H1 (cell line): ENCODE measurements around the gene DUSP10. TPM values are rescaled to one million over a fixed set of nuclear protein-coding genes. Genes with fewer than 3 reads are reported as not detected.

Experiments used
- CTCF ChIA-PET: fragments of 300-600 bp; sonication (Branson Sonifier 250); formaldehyde crosslinking; loops from one replicate; lab custom pipeline; 2021; ENCODE audit not compliant: partially characterized antibody; lab: Charles Lee
- POLR2A ChIA-PET: fragments of 300-600 bp; sonication (Branson Sonifier 250); formaldehyde crosslinking; loops from one replicate; lab custom pipeline; 2021; ENCODE audit warnings: inconsistent platforms; ENCODE audit not compliant: partially characterized antibody; lab: Charles Lee
- DNase-seq, 2 experiments: peaks; one replicate each; pipeline versions ENCODE4 v3.0.0 to v3.0.0-alpha.2; 2010 to 2022; ENCODE audit warnings: low spot score in 2 of 2, low read depth in 1 of 2, mixed read lengths in 1 of 2
- FAIRE-seq: peaks from 2 replicates; lab custom pipeline; 2011; peaks lifted over from hg19 to GRCh38; lab: Jason Lieb, UNC
- H2AFZ ChIP-seq: 2 replicates; pipeline ENCODE4 v1.8.1; 2012; ENCODE audit warnings: low read length, inconsistent platforms
- H2AK5ac ChIP-seq: 2 replicates; pipeline ENCODE4 v1.6.1; 2013; ENCODE audit warnings: low read depth, low read length
- H2BK120ac ChIP-seq: replicated peaks from 2 replicates; pipeline ENCODE3; 2013; ENCODE audit warnings: low read depth, low read length, inconsistent platforms
- H2BK12ac ChIP-seq: 2 replicates; pipeline ENCODE4 v1.6.1; 2013; ENCODE audit warnings: low read depth, low read length
- H2BK15ac ChIP-seq: 2 replicates; pipeline ENCODE4 v1.6.1; 2013; ENCODE audit warnings: low read length
- H2BK20ac ChIP-seq: 2 replicates; pipeline ENCODE4 v1.6.1; 2013; ENCODE audit warnings: low read length
- H2BK5ac ChIP-seq: 2 replicates; pipeline ENCODE4 v1.6.1; 2013; ENCODE audit warnings: low read depth, low read length
- H3K14ac ChIP-seq: 2 replicates; pipeline ENCODE4 v1.6.1; 2013; ENCODE audit warnings: inconsistent platforms; ENCODE audit not compliant: insufficient read length
- H3K18ac ChIP-seq: 2 replicates; pipeline ENCODE4 v1.6.1; 2013; ENCODE audit warnings: low read length; ENCODE audit errors: extremely low read depth
- H3K23ac ChIP-seq: 2 replicates; pipeline ENCODE4 v1.6.1; 2013; ENCODE audit warnings: inconsistent platforms; ENCODE audit not compliant: insufficient read length
- H3K23me2 ChIP-seq: 2 replicates; pipeline ENCODE4 v1.6.1; 2013; ENCODE audit warnings: low read depth, low read length
- H3K27ac ChIP-seq: 2 replicates; pipeline ENCODE4 v1.6.1; 2011; ENCODE audit warnings: low read depth, low read length, inconsistent platforms
- H3K27me3 ChIP-seq, 4 experiments: replicated peaks in 1 of 4; 1 replicate in 1 of 4; 2 replicates in 3 of 4; pipeline versions ENCODE4 v1.6.1 to v1.8.1; 2011 to 2013; ENCODE audit warnings: low read length in 3 of 4, mild to moderate bottlenecking in 3 of 4, inconsistent platforms in 2 of 4, mixed read lengths in 2 of 4, moderate library complexity in 1 of 4; ENCODE audit not compliant: control insufficient read depth in 3 of 4, insufficient read depth in 3 of 4; ENCODE audit errors: extremely low read depth in 1 of 4
- H3K36me3 ChIP-seq, 4 experiments: 2 replicates each; pipeline versions ENCODE4 v1.6.1 to v1.8.1; 2011 to 2013; ENCODE audit warnings: mild to moderate bottlenecking in 4 of 4, low read length in 3 of 4, moderate library complexity in 2 of 4, control low read depth in 1 of 4, inconsistent platforms in 1 of 4; ENCODE audit not compliant: insufficient read depth in 4 of 4, control insufficient read depth in 2 of 4
- H3K4ac ChIP-seq: replicated peaks from 2 replicates; pipeline ENCODE3; 2013; ENCODE audit warnings: low read length, low read depth, mixed read lengths, inconsistent platforms; ENCODE audit not compliant: insufficient read length
- H3K4me1 ChIP-seq, 4 experiments: replicated peaks in 1 of 4; 1 replicate in 1 of 4; 2 replicates in 3 of 4; pipeline versions ENCODE4 v1.6.1 to v1.8.1; 2011 to 2013; ENCODE audit warnings: low read length in 3 of 4, inconsistent platforms in 2 of 4, mixed read lengths in 1 of 4; ENCODE audit not compliant: insufficient read depth in 4 of 4, control insufficient read depth in 3 of 4
- H3K4me2 ChIP-seq, 2 experiments: 2 replicates each; pipeline versions ENCODE4 v1.6.1 to v1.8.1; 2011 to 2013; ENCODE audit warnings: low read depth in 2 of 2, low read length in 2 of 2, control low read depth in 1 of 2, inconsistent platforms in 1 of 2, mild to moderate bottlenecking in 1 of 2; ENCODE audit not compliant: insufficient read depth in 1 of 2
- H3K4me3 ChIP-seq, 4 experiments: fragments of 200-600, 300-600 bp in 1 of 4; sonication (generic), shearing (Covaris generic), sonication (Bioruptor Twin) in 1 of 4; 2 replicates each; pipeline versions ENCODE4 v1.5.1 to v1.8.1; 2011 to 2016; ENCODE audit warnings: low read length in 4 of 4, low read depth in 3 of 4, control low read depth in 2 of 4, inconsistent platforms in 2 of 4, mild to moderate bottlenecking in 2 of 4, mixed read lengths in 1 of 4, moderate library complexity in 1 of 4; ENCODE audit not compliant: insufficient read depth in 2 of 4; ENCODE audit errors: extremely low read depth in 1 of 4
- H3K56ac ChIP-seq: replicated peaks from 2 replicates; pipeline ENCODE3; 2013; ENCODE audit warnings: low read depth, mild to moderate bottlenecking, mixed read lengths, low read length, inconsistent platforms; ENCODE audit not compliant: insufficient read length
- H3K79me1 ChIP-seq: 2 replicates; pipeline ENCODE4 v1.6.1; 2013; ENCODE audit warnings: low read depth, low read length, control low read depth
- H3K79me2 ChIP-seq, 2 experiments: 2 replicates each; pipeline versions ENCODE4 v1.6.1 to v1.8.1; 2012 to 2013; ENCODE audit warnings: low read length in 2 of 2, mild to moderate bottlenecking in 2 of 2, inconsistent platforms in 1 of 2; ENCODE audit not compliant: insufficient read depth in 2 of 2, control insufficient read depth in 1 of 2
- H3K9ac ChIP-seq, 4 experiments: replicated peaks in 1 of 4; 1 replicate in 1 of 4; 2 replicates in 3 of 4; pipeline versions ENCODE4 v1.6.1 to v1.8.1; 2011 to 2013; ENCODE audit warnings: low read depth in 3 of 4, low read length in 3 of 4, control low read depth in 2 of 4, mild to moderate bottlenecking in 2 of 4, moderate library complexity in 2 of 4, inconsistent platforms in 1 of 4; ENCODE audit errors: extremely low read depth in 1 of 4
- H3K9me3 ChIP-seq, 2 experiments: 2 replicates each; pipeline versions ENCODE4 v1.6.1 to v1.8.1; 2012 to 2013; ENCODE audit warnings: mild to moderate bottlenecking in 2 of 2, moderate library complexity in 2 of 2, control low read depth in 1 of 2, inconsistent platforms in 1 of 2, low read depth in 1 of 2, low read length in 1 of 2, mixed read lengths in 1 of 2; ENCODE audit not compliant: insufficient read depth in 2 of 2
- H4K20me1 ChIP-seq, 2 experiments: replicated peaks in 1 of 2; 2 replicates each; pipeline versions ENCODE3 to v1.8.1; 2011 to 2013; ENCODE audit warnings: inconsistent platforms in 2 of 2, low read length in 2 of 2, mild to moderate bottlenecking in 1 of 2; ENCODE audit not compliant: insufficient read depth in 2 of 2, control insufficient read depth in 1 of 2
- H4K5ac ChIP-seq: 2 replicates; pipeline ENCODE4 v1.6.1; 2013; ENCODE audit warnings: low read length, low read depth, mixed read lengths, inconsistent platforms; ENCODE audit not compliant: insufficient read length
- H4K8ac ChIP-seq: 2 replicates; pipeline ENCODE4 v1.8.0; 2013; ENCODE audit warnings: mild to moderate bottlenecking, moderate library complexity, low read length, inconsistent platforms; ENCODE audit not compliant: insufficient read depth; ENCODE audit errors: extremely low read depth
- H4K91ac ChIP-seq: replicated peaks from 2 replicates; pipeline ENCODE3; 2013; ENCODE audit warnings: low read length, mixed read lengths, inconsistent platforms; ENCODE audit not compliant: insufficient read length
- ATF3 ChIP-seq: IDR thresholded peaks from 2 replicates; pipeline ENCODE4 v1.6.1; 2011; ENCODE audit warnings: low read depth, mild to moderate bottlenecking, low read length; ENCODE audit not compliant: insufficient read depth
- JUND ChIP-seq: IDR thresholded peaks from 2 replicates; pipeline ENCODE4 v1.6.1; 2011; ENCODE audit warnings: mild to moderate bottlenecking, improper control_type of control experiment, low read length
- TEAD4 ChIP-seq: IDR thresholded peaks from 2 replicates; pipeline ENCODE4 v1.6.1; 2012; ENCODE audit warnings: low read depth, low read length, inconsistent platforms, mixed read lengths
- WGBS, 2 experiments: shearing (Covaris generic) in 1 of 2; methylation state at CpG; one replicate each; pipeline versions ENCODE4 v1.1.6 to v1.1.7; 2013 to 2015; ENCODE audit warnings: low lambda C conversion rate in 2 of 2, mixed read lengths in 2 of 2, inconsistent platforms in 1 of 2, low coverage in 1 of 2, missing lambda C conversion rate in 1 of 2; ENCODE audit not compliant: insufficient replicate concordance in 2 of 2, insufficient coverage in 1 of 2, insufficient read length in 1 of 2; ENCODE audit errors: extremely low coverage in 1 of 2, missing lambda C conversion rate in 1 of 2; 5-methylcytosine and 5-hydroxymethylcytosine counted together
- polyA plus RNA-seq, 7 experiments: library from polyadenylated mRNA; depleted of rRNA in 3 of 7; stranded (reverse) in 5 of 7; unstranded in 2 of 7; fragments of >200 nt in 5 of 7; fragments of 200-250 nt in 2 of 7; gene quantifications; 1 replicate in 5 of 7; 2 replicates in 1 of 7; 4 replicates in 1 of 7; pipeline versions ENCODE4 v1.2.1 to v1.2.3, GENCODE V29; 2011 to 2013; ENCODE audit warnings: missing spikeins in 2 of 7, mixed read lengths in 2 of 7
- total RNA-seq: library from RNA; stranded (reverse); fragmentation: NEBNext Ultra II Directional; extraction: Animal tissue kit (Norgen Biotek cat#: 25700); gene quantifications from 2 replicates; pipeline ENCODE4 v1.2.1, GENCODE V29; 2021

The DUSP10 gene
- total and polyA plus RNA-seq, 2 of the 8 experiments (the other 6 are each of a cell fraction or from before 2014, with no cell fraction given) = 1.2 TPM

GRCh38 chr1:221736714-221737113, 5.2 kb downstream of the DUSP10 start:
- H3K23ac ChIP-seq = no peak overlapping the region
- H3K56ac ChIP-seq = no peak overlapping the region
- peaks cover 6 to 27% (median 23%) of the 10 kb centered on the region in 4 experiments for H3K27me3 ChIP-seq
- H3K18ac ChIP-seq = no peak overlapping the region
- H3K23me2 ChIP-seq = peaks cover 9% of the 10 kb centered on the region
- no peak overlapping the region for H2BK15ac ChIP-seq
- no peak overlapping the region for H4K8ac ChIP-seq
- H2BK12ac ChIP-seq = no peak overlapping the region
- H2AK5ac ChIP-seq = no peak overlapping the region
- H2BK5ac ChIP-seq = no peak overlapping the region
- H4K91ac ChIP-seq = no peak overlapping the region
- no peak overlapping the region for H2AFZ ChIP-seq
- H3K79me1 ChIP-seq = no peaks in the 10 kb centered on the region
- ChIA-PET CTCF (no interaction called here), POLR2A (no interaction called here)
- no peak overlapping the region for H3K27ac ChIP-seq
- no peak overlapping the region for H3K9ac ChIP-seq
- no peak overlapping the region for H3K4ac ChIP-seq
- FAIRE-seq = no peak
- TF ChIP-seq ATF3 (no peak), JUND (no peak), TEAD4 (no peak)
- H4K20me1 ChIP-seq = peaks cover 0 to 6% of the 10 kb centered on the region in 2 experiments
- H3K79me2 ChIP-seq = no peaks in the 10 kb centered on the region
- no peaks in the 10 kb centered on the region for H3K9me3 ChIP-seq
- no peak for DNase-seq
- H3K36me3 ChIP-seq = no peaks in the 10 kb centered on the region
- no peak overlapping the region for H3K14ac ChIP-seq
- peaks cover 3 to 10% (median 5%) of the 10 kb centered on the region in 4 experiments; a peak in 6 of 7 replicates for H3K4me1 ChIP-seq
- 95% methylated on average over 8 of the region's 8 CpGs; no CpG with 5 or more reads in 1 of the 2 experiments for WGBS, 2 experiments
- no peak overlapping the region for H2BK120ac ChIP-seq
- H2BK20ac ChIP-seq = no peak overlapping the region
- no peak overlapping the region for H4K5ac ChIP-seq
- no peak overlapping the region for H3K4me3 ChIP-seq
- no peak overlapping the region for H3K4me2 ChIP-seq
